Measurements from ENCODE around the gene GUSB.

GRCh38 chr7:65983965-65984658 is 2.1 kb upstream of the GUSB start:
- TF ChIP-seq CTCF (conservative IDR thresholded peaks at IDR 0.05 in 1 of 2, IDR thresholded peaks at IDR 0.05 in 1 of 2; ENCODE audit: low read depth in 1 of 2, low read length in 2 of 2), result no peak
- no peak for TF ChIP-seq EZH2 (IDR thresholded peaks at IDR 0.05; ENCODE audit: low read length, missing control alignments)
